GM21390 (cell line): ENCODE measurements around the gene MBLAC1.

ENCODE experiments used
- ATAC-seq: cut with Tn5 transposase; IDR thresholded peaks from one replicate; pipeline ENCODE4 v1.9.1; 2021; ENCODE audit not compliant: unreplicated experiment

The MBLAC1 gene

GRCh38 chr7:100126931-100127865 lies at the start of gene MBLAC1:
TSS of gene MBLAC1 (plus strand) at chr7:100126967. CDS start at chr7:100127396, 429 bp downstream.
- ATAC-seq = peak; percentile 59

- ATAC-seq = no peak
These were observed 49.6 kb upstream of the MBLAC1 start for GRCh38 chr7:100077205-100077604.

GRCh38 chr7:100079024-100079560 lies 47.7 kb upstream of the MBLAC1 start:
- ATAC-seq = no peak

GRCh38 chr7:100080907-100081534 lies 45.7 kb upstream of the MBLAC1 start:
- peak; percentile 25 for ATAC-seq

GRCh38 chr7:100081535-100082102 lies 45.1 kb upstream of the MBLAC1 start, which contains the start of gene ZNF3:
TSS of gene ZNF3 (minus strand) at chr7:100081723. CDS start at chr7:100077357, 4,366 bp downstream.
- ATAC-seq = peak; percentile 70

- ATAC-seq = no peak
These were observed 43.8 kb upstream of the MBLAC1 start for GRCh38 chr7:100082978-100083377.

- ATAC-seq = no peak
These were observed 41.3 kb upstream of the MBLAC1 start for GRCh38 chr7:100085515-100085914.

GRCh38 chr7:100087055-100087750 lies 39.6 kb upstream of the MBLAC1 start:
- ATAC-seq = no peak

GRCh38 chr7:100088095-100088620 lies 38.6 kb upstream of the MBLAC1 start:
- ATAC-seq = no peak

GRCh38 chr7:100088621-100089457 lies 37.9 kb upstream of the MBLAC1 start, which contains the start of gene COPS6:
TSS of gene COPS6 (plus strand) at chr7:100088969. CDS start at chr7:100088991, 22 bp downstream.
- no peak for ATAC-seq

- ATAC-seq = no peak
These were observed 37.1 kb upstream of the MBLAC1 start for GRCh38 chr7:100089458-100090196.

GRCh38 chr7:100090527-100091410 lies 36.0 kb upstream of the MBLAC1 start:
- no peak for ATAC-seq

- no peak for ATAC-seq
These were observed 35.2 kb upstream of the MBLAC1 start for GRCh38 chr7:100091411-100092181.

GRCh38 chr7:100093054-100093453 lies 33.7 kb upstream of the MBLAC1 start:
- ATAC-seq = no peak

- ATAC-seq = no peak
These were observed 33.3 kb upstream of the MBLAC1 start for GRCh38 chr7:100093498-100093897.

GRCh38 chr7:100093925-100094486 lies 32.8 kb upstream of the MBLAC1 start:
- no peak for ATAC-seq

- no peak for ATAC-seq
These were observed 31.5 kb upstream of the MBLAC1 start for GRCh38 chr7:100095289-100095688.
